Activated CD8-positive, alpha-beta memory T cell treated with anti-CD3 and anti-CD28 coated beads for 48 hours (primary cell): ENCODE results near the gene CELF5.

ENCODE experiments used
- DNase-seq, 3 experiments: peaks; one replicate each; pipeline ENCODE4 v3.0.0-alpha.2; 2020; ENCODE audit warnings: low read depth in 2 of 3, low spot score in 2 of 3

The CELF5 gene

GRCh38 chr19:3236272-3236671 is 11.8 kb downstream of the CELF5 start:
- no peak for DNase-seq

- DNase-seq, result no peak
Observed at GRCh38 chr19:3238066-3238561, 13.7 kb downstream of the CELF5 start.

GRCh38 chr19:3239367-3239766 is 14.9 kb downstream of the CELF5 start:
- DNase-seq, result no peak

GRCh38 chr19:3243819-3244700 is 19.6 kb downstream of the CELF5 start:
- peak in 1 of 3 experiments; percentile 26 for DNase-seq

GRCh38 chr19:3245050-3245449 is 20.6 kb downstream of the CELF5 start:
- no peak for DNase-seq

GRCh38 chr19:3248728-3249326 is 24.4 kb downstream of the CELF5 start:
- DNase-seq, result no peak

GRCh38 chr19:3249408-3249807 is 24.9 kb downstream of the CELF5 start:
- no peak for DNase-seq

- DNase-seq, result no peak
Observed at GRCh38 chr19:3250675-3251074, 26.2 kb downstream of the CELF5 start.

- no peak for DNase-seq
Observed at GRCh38 chr19:3251229-3251628, 26.8 kb downstream of the CELF5 start.

GRCh38 chr19:3252650-3253049 is 28.2 kb downstream of the CELF5 start:
- DNase-seq, result no peak

GRCh38 chr19:3253270-3253669 is 28.8 kb downstream of the CELF5 start:
- DNase-seq, result no peak

GRCh38 chr19:3254520-3254919 is 30.1 kb downstream of the CELF5 start:
- no peak for DNase-seq

- DNase-seq, result no peak
Observed at GRCh38 chr19:3257071-3257470, 32.6 kb downstream of the CELF5 start.

- DNase-seq, result no peak
Observed at GRCh38 chr19:3262362-3262761, 37.9 kb downstream of the CELF5 start.

- no peak for DNase-seq
Observed at GRCh38 chr19:3263866-3264265, 39.4 kb downstream of the CELF5 start.

GRCh38 chr19:3265432-3265831 is 41.0 kb downstream of the CELF5 start:
- DNase-seq, result no peak

- DNase-seq, result no peak
Observed at GRCh38 chr19:3266092-3266693, 41.7 kb downstream of the CELF5 start.

GRCh38 chr19:3266792-3267514 is 42.5 kb downstream of the CELF5 start:
- no peak for DNase-seq

GRCh38 chr19:3268326-3268725 is 43.9 kb downstream of the CELF5 start:
- no peak for DNase-seq

GRCh38 chr19:3268763-3269162 is 44.3 kb downstream of the CELF5 start:
- DNase-seq, result no peak

- DNase-seq, result no peak
Observed at GRCh38 chr19:3269916-3270671, 45.6 kb downstream of the CELF5 start.
